Measurements from ENCODE around the gene SLC22A1.

DNA sequence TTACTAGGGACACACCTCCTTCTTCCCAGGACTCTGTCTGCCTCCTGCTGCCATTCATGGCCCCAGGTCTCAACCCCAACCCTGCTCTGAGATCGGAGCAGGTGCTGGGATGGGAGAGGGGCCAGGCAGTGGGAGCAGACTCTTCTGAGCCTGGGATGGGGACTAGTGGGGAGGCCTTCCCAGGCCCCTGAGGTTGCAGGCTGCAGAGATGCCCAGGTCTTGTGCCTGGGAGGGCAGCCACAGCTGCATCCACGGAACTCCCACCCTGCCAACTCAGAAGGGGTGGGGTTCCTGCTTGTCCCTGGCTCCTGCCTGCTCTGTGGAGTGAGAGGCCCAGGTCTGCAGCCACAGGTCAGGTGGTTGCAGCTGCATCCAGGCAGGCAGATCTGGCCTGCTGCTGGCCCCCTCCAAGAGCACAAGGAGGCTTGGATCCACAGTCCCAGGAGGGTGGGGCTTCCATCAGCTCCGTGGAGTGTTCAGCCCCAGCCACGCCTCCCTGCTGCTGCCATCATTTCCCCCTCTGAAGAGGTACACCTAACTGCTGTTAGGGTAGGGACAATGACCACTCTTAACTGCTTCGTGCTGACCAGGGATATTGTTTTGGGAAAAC lies 2.9 kb upstream of the SLC22A1 start:
- TF ChIP-seq, protein P1, sequence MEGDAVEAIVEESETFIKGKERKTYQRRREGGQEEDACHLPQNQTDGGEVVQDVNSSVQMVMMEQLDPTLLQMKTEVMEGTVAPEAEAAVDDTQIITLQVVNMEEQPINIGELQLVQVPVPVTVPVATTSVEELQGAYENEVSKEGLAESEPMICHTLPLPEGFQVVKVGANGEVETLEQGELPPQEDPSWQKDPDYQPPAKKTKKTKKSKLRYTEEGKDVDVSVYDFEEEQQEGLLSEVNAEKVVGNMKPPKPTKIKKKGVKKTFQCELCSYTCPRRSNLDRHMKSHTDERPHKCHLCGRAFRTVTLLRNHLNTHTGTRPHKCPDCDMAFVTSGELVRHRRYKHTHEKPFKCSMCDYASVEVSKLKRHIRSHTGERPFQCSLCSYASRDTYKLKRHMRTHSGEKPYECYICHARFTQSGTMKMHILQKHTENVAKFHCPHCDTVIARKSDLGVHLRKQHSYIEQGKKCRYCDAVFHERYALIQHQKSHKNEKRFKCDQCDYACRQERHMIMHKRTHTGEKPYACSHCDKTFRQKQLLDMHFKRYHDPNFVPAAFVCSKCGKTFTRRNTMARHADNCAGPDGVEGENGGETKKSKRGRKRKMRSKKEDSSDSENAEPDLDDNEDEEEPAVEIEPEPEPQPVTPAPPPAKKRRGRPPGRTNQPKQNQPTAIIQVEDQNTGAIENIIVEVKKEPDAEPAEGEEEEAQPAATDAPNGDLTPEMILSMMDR (IDR thresholded peaks at IDR 0.05), result no peak
- no peak for TF ChIP-seq ESRRA (CRISPR knock-in tag; IDR thresholded peaks at IDR 0.05; ENCODE audit: borderline replicate concordance)
